Limb (tissue), 2 donors: Measurements from ENCODE around the gene ARHGEF7.

Experiments
- DNase-seq, 2 donors: peaks; one replicate each; pipeline ENCODE4 v3.0.0-alpha.2; 2016; ENCODE audit errors: extremely low spot score in 2 of 2

Gene ARHGEF7

DNA sequence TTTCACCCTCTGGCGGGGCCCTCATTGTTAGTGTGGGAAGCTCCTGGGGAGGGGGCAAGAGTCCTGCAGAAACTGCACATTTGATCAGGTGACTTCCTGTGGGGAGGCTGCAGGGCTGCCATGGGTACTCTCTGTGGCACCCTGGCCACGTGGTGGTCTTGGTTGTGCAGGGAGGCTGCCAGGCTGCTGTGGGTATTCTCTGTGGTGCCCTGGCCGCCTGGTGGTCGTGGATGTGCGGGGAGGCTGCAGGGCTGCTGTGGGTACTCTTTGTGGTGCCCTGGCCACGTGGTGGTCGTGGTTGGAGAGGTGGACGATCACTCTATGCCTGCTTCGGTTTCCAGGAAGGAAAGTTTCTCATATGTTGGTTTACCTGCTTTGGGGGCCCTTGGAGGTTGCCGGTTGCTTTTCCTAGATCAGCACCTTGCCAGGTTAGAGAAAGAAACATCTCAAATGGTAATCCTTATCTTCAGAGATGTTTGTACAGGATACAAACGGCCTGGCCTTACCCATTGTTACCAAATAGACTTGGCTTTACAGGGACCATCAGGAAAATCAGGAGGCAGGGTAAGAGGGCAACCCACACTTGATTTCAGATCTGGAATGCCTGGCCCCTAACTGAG lies 228.2 kb downstream of the ARHGEF7 start:
- DNase-seq: no peak

DNA sequence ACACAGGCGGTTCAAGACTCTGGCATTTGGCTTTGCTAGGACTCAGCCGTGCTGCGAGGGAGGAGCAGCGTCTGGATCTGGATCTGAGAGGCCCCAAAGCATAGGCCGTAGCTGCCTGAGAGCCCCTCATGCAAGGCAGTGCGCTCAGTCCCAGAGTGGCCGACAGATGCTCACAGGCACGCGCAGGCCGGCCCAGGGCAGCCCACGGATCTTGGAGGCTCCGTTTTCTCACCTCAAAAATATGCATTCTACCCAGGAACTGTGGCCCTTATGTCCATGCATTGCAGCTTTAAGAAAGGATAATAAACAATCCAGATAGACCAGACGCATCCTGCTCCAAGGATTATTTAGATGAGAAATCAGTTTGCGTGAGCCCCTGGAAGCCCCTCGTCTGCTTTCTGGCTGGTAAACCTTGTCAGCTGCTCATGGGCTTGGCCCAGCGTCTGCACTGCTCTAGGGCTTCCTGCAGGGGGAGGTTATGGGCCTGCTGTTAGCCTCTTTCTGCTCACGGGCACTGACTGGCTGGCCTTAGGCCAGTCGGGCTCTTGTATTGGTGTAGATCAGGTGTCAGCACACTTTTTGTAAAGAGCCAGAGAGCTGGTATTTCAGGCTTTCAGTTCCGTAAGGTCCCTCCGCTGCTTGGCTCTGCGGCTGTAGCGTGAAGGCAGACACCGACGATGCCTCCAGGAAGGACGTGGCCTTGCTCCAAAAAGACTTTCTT lies 229.5 kb downstream of the ARHGEF7 start:
- DNase-seq: peak; percentile 18 to 69

DNA sequence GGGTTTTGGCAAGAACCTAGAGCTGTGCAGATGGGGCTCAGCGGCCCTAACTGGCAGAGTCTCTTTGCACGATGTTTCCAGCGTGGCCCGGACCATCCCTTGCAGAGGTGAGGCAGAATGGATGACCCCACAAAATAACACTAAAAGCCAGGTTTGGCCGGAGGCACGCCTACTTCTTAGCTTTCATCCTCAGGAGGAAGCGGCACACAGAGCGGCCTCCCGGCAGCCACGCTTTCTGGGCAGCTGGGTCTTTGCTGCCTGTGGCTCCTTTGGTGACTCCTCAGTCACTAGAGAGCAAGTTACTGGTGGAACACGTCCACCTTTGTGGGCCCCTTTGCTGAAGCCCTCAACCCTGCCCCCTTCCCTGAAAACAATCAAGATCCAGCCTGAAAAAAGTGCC lies 230.6 kb downstream of the ARHGEF7 start:
- DNase-seq: no peak

DNA sequence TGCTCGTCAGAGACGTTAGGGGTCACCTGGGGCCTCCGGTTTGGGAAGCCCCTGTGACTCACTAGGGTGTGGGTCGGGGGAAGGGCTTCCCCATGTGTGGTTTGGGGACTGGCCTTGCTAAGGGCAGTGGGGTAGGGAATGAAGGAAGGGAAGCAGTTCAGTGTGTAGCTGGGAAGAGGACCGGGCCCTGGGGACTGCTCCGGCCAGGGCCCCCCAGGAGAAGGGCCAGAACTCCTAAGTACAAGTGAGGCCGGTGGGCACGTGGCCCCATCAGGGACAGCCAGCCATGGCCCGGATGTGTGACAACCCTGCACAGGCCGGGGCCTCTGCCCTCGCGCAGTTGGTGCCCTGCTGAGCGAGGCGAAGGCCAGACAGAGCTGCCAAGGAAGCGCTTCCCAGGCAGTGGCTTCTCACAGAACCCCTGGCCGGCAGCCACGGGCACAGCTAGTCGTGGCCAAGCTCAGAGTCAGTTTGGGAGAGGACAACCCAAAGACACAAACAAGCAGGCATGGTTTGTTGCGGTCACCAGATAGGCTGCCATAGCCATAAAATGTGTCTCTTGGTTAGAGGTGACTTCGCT lies 231.1 kb downstream of the ARHGEF7 start:
- no peak for DNase-seq

DNA sequence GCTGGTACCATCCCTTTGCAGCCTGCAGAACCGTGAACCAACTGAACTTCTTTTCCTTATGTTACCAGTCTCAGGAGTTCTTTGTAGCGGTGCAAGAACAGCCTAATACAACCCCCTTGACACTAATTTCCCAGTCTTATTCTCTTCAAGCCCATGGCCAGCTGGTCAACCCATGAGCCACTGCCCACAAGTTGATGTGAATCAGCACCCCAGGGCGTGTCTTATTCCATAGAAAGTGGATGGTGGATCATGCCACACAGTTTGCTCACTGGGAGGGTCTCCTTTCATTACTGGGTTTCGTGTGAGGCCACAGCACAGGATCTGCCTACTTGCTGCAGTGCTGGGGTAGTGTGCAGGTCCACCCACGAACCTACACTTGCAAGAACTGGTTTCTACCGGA lies 232.3 kb downstream of the ARHGEF7 start:
- no peak for DNase-seq

DNA sequence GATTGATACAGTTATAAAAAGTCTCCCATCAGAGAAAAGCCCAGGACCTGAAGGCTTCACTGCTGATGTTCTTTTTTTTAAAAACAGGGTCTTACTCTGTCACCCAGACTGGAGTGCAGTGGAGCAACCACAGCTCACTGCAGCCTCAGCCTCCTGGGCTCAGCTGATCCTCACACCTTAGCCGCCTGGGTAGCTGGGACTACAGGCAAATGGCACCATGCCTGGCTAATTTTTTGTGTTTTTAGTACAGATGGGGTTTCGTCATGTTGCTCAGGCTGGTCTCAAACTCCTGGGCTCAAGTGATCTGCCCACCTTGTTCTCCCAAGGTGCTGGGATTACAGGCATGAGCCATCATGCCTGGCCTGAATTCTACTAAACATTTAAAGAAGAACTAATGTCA lies 238.4 kb downstream of the ARHGEF7 start:
- DNase-seq: no peak

DNA sequence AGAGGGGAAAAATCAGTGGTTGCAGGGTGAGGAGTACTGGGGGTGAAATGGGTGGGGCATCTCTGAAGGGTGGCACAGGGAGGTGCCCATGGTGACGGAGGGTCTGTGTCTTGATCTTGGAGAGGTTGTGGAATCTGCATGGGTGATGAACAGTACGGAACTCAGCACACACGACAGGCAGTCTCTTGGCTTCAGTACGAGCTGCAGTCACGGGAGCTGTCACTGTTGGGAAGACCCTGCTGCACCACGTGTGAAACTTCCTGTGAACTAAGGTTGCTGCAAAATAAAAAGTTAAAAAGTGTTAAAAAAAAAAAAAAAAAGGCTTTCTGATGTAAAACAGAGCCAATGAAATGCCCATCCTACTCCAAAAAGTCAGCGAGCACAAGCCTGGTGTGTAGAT lies 239.7 kb downstream of the ARHGEF7 start:
- DNase-seq: no peak
